ENCODE measurements around the gene EIF3I. TPM values are rescaled to one million over a fixed set of nuclear protein-coding genes. Genes with fewer than 3 reads are reported as not detected.

Gene EIF3I
- total and polyA plus RNA-seq, 9 donors = 159 to 183 (median 175) TPM

DNA sequence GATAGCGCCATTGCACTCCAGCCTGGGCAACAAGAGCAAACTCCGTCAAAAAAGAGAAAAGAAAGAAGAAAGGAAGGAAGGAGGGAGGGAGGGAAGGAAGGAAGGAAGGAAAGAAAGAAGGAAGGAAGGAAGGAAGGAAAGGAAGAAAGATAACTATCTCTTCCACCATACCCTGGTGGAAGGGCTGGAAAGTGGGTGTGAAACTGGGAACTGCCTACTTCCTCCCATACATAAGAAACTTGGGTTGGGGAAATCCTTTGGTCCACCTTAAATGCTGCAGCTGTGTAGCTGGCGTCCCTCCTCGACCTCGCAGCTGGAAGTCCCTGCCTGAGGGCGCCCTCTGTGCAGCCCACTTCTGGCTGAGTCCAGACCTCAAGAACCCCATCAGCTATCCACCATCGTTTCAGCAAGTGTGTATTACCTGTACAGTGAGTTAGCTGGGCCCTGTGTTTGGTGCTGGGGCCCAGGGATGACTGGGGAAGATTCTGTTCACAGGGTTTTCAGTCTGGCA, 20.2 kb downstream of the EIF3I start:
- DNase-seq = peak; percentile 85
- Histone ChIP-seq H3K4me1 (ENCODE audit: control insufficient read depth, insufficient read depth, low read length) (peaks cover 46% of the 10 kb centered on the region), H3K4me3 (ENCODE audit: low read length) (no peak overlapping the region), H3K27me3 (ENCODE audit: control insufficient read depth, insufficient read depth, low read length) (no peaks in the 10 kb centered on the region), H3K27ac (ENCODE audit: low read length) (peak overlapping the region; percentile 7), H3K36me3 (ENCODE audit: control insufficient read depth, insufficient read depth, low read length) (peaks cover 4% of the 10 kb centered on the region), H3K9me3 (replicated peaks; ENCODE audit: control insufficient read depth, low read depth, low read length) (no peaks in the 10 kb centered on the region)
- 80% methylated on average over 1 of the region's 7 CpGs for WGBS (ENCODE audit: insufficient coverage)

DNA sequence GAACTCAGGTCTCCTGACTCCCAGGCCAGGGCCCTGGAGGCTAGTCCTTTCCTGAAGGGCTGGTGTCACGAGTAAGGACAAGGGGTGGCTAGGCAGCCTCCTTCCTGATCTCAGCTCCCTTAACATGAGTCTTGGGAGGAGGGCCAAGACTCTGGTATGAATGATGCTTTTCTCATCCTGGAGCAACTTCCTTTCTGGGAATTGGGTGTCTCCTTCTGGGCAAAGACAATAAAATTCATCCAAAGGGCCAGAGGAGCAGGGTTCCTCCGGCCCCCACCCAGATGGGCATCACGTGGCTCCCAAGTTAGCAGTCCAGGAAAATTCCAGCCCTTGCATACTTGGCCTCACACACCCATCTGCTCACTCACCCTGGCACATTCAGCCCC, 24.7 kb downstream of the EIF3I start, which contains the start of gene FAM167B:
Gene FAM167B, plus strand, starts transcription at position 335 of the 386 bp plus-strand sequence. CDS start 200 bp downstream, outside the sequence.
- peak within 1 kb of the TSS; percentile 82 for H3K27ac ChIP-seq (ENCODE audit: low read length)
- H3K4me1 ChIP-seq (ENCODE audit: control insufficient read depth, insufficient read depth, low read length) = peaks cover 48% of the 10 kb centered on the region
- peak; percentile 70 for DNase-seq
- H3K27me3 ChIP-seq (ENCODE audit: control insufficient read depth, insufficient read depth, low read length) = peaks cover 2% of the 10 kb centered on the region
- no peak within 1 kb of the TSS for H3K4me3 ChIP-seq (ENCODE audit: low read length)
- 41% methylated on average over 2 of the region's 3 CpGs for WGBS (ENCODE audit: insufficient coverage)
- H3K36me3 ChIP-seq (ENCODE audit: control insufficient read depth, insufficient read depth, low read length) = no peaks in the 10 kb centered on the region
- H3K9me3 ChIP-seq (replicated peaks; ENCODE audit: control insufficient read depth, low read depth, low read length) = no peaks in the 10 kb centered on the region

DNA sequence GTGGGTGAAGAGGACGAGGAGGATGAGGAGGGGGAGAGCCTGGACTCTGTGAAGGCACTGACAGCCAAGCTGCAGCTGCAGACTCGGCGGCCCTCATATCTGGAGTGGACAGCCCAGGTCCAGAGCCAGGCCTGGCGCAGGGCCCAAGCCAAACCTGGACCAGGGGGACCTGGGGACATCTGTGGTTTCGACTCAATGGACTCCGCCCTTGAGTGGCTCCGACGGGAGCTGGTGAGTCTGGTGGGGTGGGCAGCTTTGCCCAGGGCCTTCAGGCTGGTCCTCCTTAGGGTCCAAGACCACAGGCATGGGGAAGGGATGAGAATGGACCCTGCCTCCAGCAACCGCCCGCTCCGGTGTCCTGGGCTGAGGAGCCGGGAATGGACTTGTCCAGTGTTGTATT, 25.2 kb downstream of the EIF3I start:
- no peak for DNase-seq
- Histone ChIP-seq H3K4me3 (ENCODE audit: low read length) (no peak overlapping the region), H3K36me3 (ENCODE audit: control insufficient read depth, insufficient read depth, low read length) (no peaks in the 10 kb centered on the region), H3K27ac (ENCODE audit: low read length) (peak overlapping the region; percentile 82), H3K4me1 (ENCODE audit: control insufficient read depth, insufficient read depth, low read length) (peaks cover 46% of the 10 kb centered on the region), H3K9me3 (replicated peaks; ENCODE audit: control insufficient read depth, low read depth, low read length) (no peaks in the 10 kb centered on the region), H3K27me3 (ENCODE audit: control insufficient read depth, insufficient read depth, low read length) (peaks cover 2% of the 10 kb centered on the region)
- 43% methylated on average over 8 of the region's 12 CpGs for WGBS (ENCODE audit: insufficient coverage)

DNA sequence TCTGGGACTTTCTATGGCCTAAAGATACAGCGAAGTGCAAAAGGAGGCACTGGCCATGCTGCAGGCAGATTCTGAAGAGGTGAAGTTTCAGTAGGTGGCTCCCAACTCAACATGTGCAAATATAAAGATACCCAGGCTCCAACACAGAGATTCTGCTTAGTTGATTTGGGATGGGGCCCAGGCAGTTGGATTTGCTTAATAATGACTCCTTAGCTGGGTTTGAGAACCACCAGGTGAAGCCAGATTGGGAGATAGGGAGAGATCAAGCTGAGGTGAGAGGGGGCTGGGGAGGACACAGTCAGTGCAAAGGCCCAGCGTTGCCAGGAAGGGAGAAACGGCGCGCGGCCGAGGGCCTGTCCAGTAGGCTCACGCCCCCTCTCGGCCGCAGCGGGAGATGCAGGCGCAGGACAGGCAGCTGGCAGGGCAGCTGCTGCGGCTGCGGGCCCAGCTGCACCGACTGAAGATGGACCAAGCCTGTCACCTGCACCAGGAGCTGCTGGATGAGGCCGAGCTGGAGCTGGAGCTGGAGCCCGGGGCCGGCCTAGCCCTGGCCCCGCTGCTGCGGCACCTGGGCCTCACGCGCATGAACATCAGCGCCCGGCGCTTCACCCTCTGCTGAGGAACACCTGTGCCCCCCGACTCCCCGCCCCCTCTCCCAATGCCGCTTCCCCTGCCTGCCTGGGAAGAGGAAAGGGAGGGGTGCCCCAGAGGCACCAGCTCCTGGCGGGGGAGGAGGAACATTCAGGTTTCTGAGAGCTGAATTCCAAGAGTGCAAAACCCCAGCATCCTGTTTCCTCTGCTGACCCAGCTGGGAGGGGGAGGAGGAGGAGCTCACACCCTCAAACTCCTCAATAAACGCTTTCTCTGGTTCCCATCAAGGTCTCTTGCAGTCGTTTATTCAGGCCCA, 26.0 kb downstream of the EIF3I start:
- Histone ChIP-seq H3K9me3 (replicated peaks; ENCODE audit: control insufficient read depth, low read depth, low read length) (no peaks in the 10 kb centered on the region), H3K4me1 (ENCODE audit: control insufficient read depth, insufficient read depth, low read length) (peaks cover 44% of the 10 kb centered on the region), H3K4me3 (ENCODE audit: low read length) (no peak overlapping the region), H3K27me3 (ENCODE audit: control insufficient read depth, insufficient read depth, low read length) (peaks cover 2% of the 10 kb centered on the region), H3K27ac (ENCODE audit: low read length) (peak overlapping the region; percentile 82), H3K36me3 (ENCODE audit: control insufficient read depth, insufficient read depth, low read length) (no peaks in the 10 kb centered on the region)
- DNase-seq = peak; percentile 68
- WGBS (ENCODE audit: insufficient coverage) = 3% methylated on average over 15 of the region's 31 CpGs

DNA sequence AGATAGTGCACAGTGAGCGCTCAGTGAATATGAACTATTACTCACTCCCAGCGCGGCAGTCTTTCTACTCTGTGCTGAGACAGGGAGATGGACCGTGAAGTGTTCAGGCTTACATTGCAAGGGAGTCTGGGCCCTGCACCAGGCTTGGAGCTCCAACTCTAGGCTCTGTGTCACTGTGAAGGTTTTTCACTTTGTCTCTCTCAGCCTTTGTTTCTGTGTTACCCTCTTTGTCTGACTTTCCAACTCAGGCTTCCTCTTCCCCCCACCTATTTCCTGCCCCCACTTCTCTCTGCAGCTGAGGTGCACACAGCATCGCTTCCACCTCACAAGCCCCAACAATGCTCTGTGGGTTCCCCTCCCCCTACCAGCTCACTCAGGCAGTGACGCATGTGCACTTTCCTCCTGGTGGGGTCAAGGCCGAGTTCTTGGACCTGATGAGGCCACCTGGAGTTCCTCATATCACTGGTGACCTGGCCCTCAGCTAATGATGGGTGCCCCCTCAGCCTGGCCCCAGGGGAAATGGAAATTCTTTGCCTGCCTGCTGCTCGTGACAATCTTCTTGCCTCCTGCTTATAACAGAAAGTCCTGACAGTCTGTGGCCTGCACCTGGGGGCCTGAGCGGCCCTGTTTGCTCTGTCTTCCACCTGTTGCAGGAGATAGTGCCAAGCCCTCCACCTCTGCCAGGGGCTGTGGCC, 27.8 kb downstream of the EIF3I start:
- Histone ChIP-seq H3K36me3 (ENCODE audit: control insufficient read depth, insufficient read depth, low read length) (no peaks in the 10 kb centered on the region), H3K27me3 (ENCODE audit: control insufficient read depth, insufficient read depth, low read length) (peaks cover 2% of the 10 kb centered on the region), H3K4me3 (ENCODE audit: low read length) (no peak overlapping the region), H3K27ac (ENCODE audit: low read length) (peak overlapping the region; percentile 90), H3K9me3 (replicated peaks; ENCODE audit: control insufficient read depth, low read depth, low read length) (no peaks in the 10 kb centered on the region), H3K4me1 (ENCODE audit: control insufficient read depth, insufficient read depth, low read length) (peaks cover 44% of the 10 kb centered on the region)
- peak; percentile 64 for DNase-seq
- 37% methylated on average over 7 of the region's 9 CpGs for WGBS (ENCODE audit: insufficient coverage)

GRCh38 chr1:32250893-32251716, 28.9 kb downstream of the EIF3I start, which contains the start of gene LCK:
LCK (plus strand) TSS chr1:32251265; CDS start chr1:32274330, 23,065 bp downstream.
- no peaks in the 10 kb centered on the region for H3K36me3 ChIP-seq (ENCODE audit: control insufficient read depth, insufficient read depth, low read length)
- H3K4me3 ChIP-seq (ENCODE audit: low read length) = peak within 1 kb of the TSS; percentile 9
- DNase-seq = no peak
- peaks cover 43% of the 10 kb centered on the region for H3K4me1 ChIP-seq (ENCODE audit: control insufficient read depth, insufficient read depth, low read length)
- peak within 1 kb of the TSS; percentile 90 for H3K27ac ChIP-seq (ENCODE audit: low read length)
- 60% methylated on average over 24 of the region's 25 CpGs for WGBS (ENCODE audit: insufficient coverage)
- peaks cover 2% of the 10 kb centered on the region for H3K27me3 ChIP-seq (ENCODE audit: control insufficient read depth, insufficient read depth, low read length)
- no peaks in the 10 kb centered on the region for H3K9me3 ChIP-seq (replicated peaks; ENCODE audit: control insufficient read depth, low read depth, low read length)

DNA sequence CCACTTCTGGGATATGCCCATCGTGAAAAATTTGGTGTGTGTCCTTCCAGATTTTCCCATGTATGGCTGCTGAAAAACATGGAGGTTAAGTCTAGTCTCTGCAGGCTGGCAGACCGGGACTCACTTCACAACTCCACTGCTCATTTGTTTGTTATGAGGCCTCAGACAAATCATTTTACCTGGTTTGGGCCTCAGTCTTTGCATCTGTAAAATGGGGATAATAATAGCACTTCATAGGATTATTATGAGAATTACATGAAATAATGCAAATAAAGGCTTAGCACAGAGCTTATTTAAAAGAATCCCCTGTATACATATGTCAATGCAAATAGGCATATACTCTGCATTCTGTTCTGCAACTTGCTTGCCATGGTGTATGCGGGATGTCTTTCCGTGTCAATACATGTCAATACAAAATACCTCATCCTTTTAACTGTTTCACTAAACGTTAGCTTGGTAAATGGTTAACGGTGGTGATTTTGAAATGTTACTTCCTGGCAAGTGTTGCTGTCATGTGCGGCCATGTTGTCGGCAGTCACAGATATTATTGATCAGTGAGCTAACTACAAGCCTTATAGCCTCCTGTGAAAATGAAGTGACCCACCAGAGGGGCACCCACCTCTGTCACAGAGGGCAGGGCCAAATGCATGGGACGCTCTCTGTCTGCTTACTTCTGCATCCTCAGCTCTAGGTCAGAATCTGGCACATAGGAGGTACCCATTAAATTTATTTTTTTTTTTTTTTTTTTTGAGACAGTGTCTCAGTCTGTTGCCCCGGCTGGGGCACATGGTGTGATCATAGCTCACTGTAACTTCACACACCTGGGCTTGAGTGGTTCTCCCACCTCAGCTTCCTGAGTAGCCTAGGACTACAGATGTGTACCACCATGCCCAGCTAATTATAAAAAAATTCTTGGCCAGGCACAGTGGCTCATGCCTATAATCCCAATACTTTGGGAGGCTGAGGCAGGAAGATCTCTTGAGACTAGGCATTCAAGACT, 33.2 kb downstream of the EIF3I start:
- H3K4me1 ChIP-seq (ENCODE audit: control insufficient read depth, insufficient read depth, low read length) = peaks cover 15% of the 10 kb centered on the region
- no peaks in the 10 kb centered on the region for H3K9me3 ChIP-seq (replicated peaks; ENCODE audit: control insufficient read depth, low read depth, low read length)
- no peak overlapping the region for H3K4me3 ChIP-seq (ENCODE audit: low read length)
- DNase-seq = no peak
- H3K27ac ChIP-seq (ENCODE audit: low read length) = no peak overlapping the region
- 83% methylated on average over 1 of the region's 10 CpGs for WGBS (ENCODE audit: insufficient coverage)
- no peaks in the 10 kb centered on the region for H3K27me3 ChIP-seq (ENCODE audit: control insufficient read depth, insufficient read depth, low read length)
- H3K36me3 ChIP-seq (ENCODE audit: control insufficient read depth, insufficient read depth, low read length) = no peaks in the 10 kb centered on the region

- Histone ChIP-seq H3K9me3 (replicated peaks; ENCODE audit: control insufficient read depth, low read depth, low read length) (no peaks in the 10 kb centered on the region), H3K27ac (ENCODE audit: low read length) (no peak overlapping the region), H3K27me3 (ENCODE audit: control insufficient read depth, insufficient read depth, low read length) (no peaks in the 10 kb centered on the region), H3K4me3 (ENCODE audit: low read length) (no peak overlapping the region), H3K4me1 (ENCODE audit: control insufficient read depth, insufficient read depth, low read length) (peaks cover 9% of the 10 kb centered on the region), H3K36me3 (ENCODE audit: control insufficient read depth, insufficient read depth, low read length) (no peaks in the 10 kb centered on the region)
- no peak for DNase-seq
- 100% methylated on average over 1 of the region's 9 CpGs for WGBS (ENCODE audit: insufficient coverage)
These were observed 34.4 kb downstream of the EIF3I start for GRCh38 chr1:32256473-32257226.

All from muscle of leg (tissue), 11 donors.